ENCODE measurements around the gene PILRA. TPM values are rescaled to one million over a fixed set of nuclear protein-coding genes. Genes with fewer than 3 reads are reported as not detected.

Gene PILRA
- polyA plus RNA-seq, 1 donor (not counting 4 experiments of a cell fraction or from before 2014, with no cell fraction given), result 0.33 TPM

DNA sequence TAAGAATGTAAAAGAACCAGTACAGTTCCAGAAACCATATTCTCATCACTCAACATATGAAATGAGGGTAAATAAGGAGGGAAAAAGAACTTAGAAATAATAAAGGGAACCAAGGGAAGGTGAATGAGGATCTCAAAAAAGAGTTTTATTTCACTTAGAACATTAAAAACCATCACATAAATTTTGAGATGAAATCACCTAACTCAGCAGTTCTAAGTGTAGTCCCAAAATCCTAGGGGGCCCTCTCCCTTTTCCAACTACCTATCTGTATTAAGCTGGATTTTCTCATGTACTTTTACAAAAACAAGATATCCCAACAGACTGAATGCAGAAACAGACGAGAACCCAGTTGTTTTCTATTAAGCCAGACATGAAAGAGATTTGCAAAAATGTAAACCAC, 52.1 kb downstream of the PILRA start:
- H3K4me2 ChIP-seq (ENCODE audit: control insufficient read depth, extremely low read depth, insufficient read depth, low read depth, low read length), result no peak overlapping the region
- no peaks in the 10 kb centered on the region for H3K9me1 ChIP-seq (ENCODE audit: control insufficient read depth, extremely low read depth, insufficient read depth, low read length)
- dilution Hi-C loops (cut with MboI; ENCODE audit: extremely low pct_ligation_motif_present, low sequenced_read_pairs), result no loop called here
- H3K79me2 ChIP-seq (ENCODE audit: control insufficient read depth, insufficient read depth, low read length), result peaks cover 2% of the 10 kb centered on the region
- peaks cover 4% of the 10 kb centered on the region for H3K4me1 ChIP-seq (ENCODE audit: control insufficient read depth, extremely low read depth, insufficient read depth, low read length)
- no peaks in the 10 kb centered on the region for H3K9me3 ChIP-seq (ENCODE audit: control insufficient read depth, low read depth, low read length)
- FAIRE-seq (no peak), DNase-seq (ENCODE audit: low read depth, low spot score) (no peak)
- no peak overlapping the region for H3K4me3 ChIP-seq (ENCODE audit: control insufficient read depth in 2 of 3, extremely low read depth in 1 of 3, insufficient read depth in 2 of 3, low read depth in 1 of 3, low read length in 3 of 3)
- TF ChIP-seq EZH2 (IDR thresholded peaks at IDR 0.05; ENCODE audit: low read length), result no peak
- TF ChIP-seq, protein P1, sequence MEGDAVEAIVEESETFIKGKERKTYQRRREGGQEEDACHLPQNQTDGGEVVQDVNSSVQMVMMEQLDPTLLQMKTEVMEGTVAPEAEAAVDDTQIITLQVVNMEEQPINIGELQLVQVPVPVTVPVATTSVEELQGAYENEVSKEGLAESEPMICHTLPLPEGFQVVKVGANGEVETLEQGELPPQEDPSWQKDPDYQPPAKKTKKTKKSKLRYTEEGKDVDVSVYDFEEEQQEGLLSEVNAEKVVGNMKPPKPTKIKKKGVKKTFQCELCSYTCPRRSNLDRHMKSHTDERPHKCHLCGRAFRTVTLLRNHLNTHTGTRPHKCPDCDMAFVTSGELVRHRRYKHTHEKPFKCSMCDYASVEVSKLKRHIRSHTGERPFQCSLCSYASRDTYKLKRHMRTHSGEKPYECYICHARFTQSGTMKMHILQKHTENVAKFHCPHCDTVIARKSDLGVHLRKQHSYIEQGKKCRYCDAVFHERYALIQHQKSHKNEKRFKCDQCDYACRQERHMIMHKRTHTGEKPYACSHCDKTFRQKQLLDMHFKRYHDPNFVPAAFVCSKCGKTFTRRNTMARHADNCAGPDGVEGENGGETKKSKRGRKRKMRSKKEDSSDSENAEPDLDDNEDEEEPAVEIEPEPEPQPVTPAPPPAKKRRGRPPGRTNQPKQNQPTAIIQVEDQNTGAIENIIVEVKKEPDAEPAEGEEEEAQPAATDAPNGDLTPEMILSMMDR (optimal IDR thresholded peaks at IDR 0.05 in 1 of 3, IDR thresholded peaks at IDR 0.05 in 1 of 3, conservative IDR thresholded peaks at IDR 0.05 in 1 of 3; ENCODE audit: extremely low read depth in 1 of 3, insufficient read depth in 2 of 3, low read length in 3 of 3), result no peak
- H3K9ac ChIP-seq (ENCODE audit: control insufficient read depth, extremely low read depth, insufficient read depth, low read length), result no peak overlapping the region
- H4K20me1 ChIP-seq (ENCODE audit: control insufficient read depth, extremely low read depth, insufficient read depth, low read length), result no peaks in the 10 kb centered on the region
- H2AFZ ChIP-seq (ENCODE audit: control insufficient read depth, low read length), result no peak overlapping the region
- no peak overlapping the region for H3K27ac ChIP-seq (ENCODE audit: control insufficient read depth, insufficient read depth, low read length)
- no peaks in the 10 kb centered on the region for H3K27me3 ChIP-seq (ENCODE audit: control insufficient read depth, extremely low read depth, insufficient read depth, low read length)
- no peaks in the 10 kb centered on the region for H3K36me3 ChIP-seq (ENCODE audit: control insufficient read depth in 2 of 2, extremely low read depth in 1 of 2, insufficient read depth in 2 of 2, low read length in 2 of 2)

DNA sequence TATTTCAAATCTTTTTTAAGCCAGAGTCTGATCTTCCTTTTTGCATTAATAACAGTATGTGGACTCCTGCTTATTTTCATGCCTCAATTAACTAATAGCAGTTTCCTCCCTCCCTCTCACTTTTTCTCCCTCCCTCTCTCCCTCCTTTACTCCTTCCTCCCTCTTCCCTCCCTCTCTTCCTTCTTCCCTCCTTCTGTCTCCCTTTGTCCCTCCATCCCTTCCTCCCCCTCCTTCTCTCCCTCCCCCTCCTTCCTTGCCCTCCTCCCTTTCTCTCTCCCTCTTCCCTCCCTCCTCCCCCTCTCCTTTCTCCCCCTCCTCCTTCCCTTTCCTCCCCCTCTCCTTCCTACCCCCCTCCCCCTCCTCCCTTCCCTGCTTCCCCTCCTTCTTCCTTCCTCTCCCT, 53.2 kb downstream of the PILRA start:
- Histone ChIP-seq H3K4me3 (ENCODE audit: control insufficient read depth in 2 of 3, extremely low read depth in 1 of 3, insufficient read depth in 2 of 3, low read depth in 1 of 3, low read length in 3 of 3) (no peak overlapping the region), H2AFZ (ENCODE audit: control insufficient read depth, low read length) (no peak overlapping the region), H3K9me1 (ENCODE audit: control insufficient read depth, extremely low read depth, insufficient read depth, low read length) (peaks cover under 1% of the 10 kb centered on the region), H3K4me1 (ENCODE audit: control insufficient read depth, extremely low read depth, insufficient read depth, low read length) (peaks cover 15% of the 10 kb centered on the region), H3K27ac (ENCODE audit: control insufficient read depth, insufficient read depth, low read length) (no peak overlapping the region), H3K9ac (ENCODE audit: control insufficient read depth, extremely low read depth, insufficient read depth, low read length) (no peak overlapping the region), H3K27me3 (ENCODE audit: control insufficient read depth, extremely low read depth, insufficient read depth, low read length) (no peaks in the 10 kb centered on the region), H3K79me2 (ENCODE audit: control insufficient read depth, insufficient read depth, low read length) (peaks cover 14% of the 10 kb centered on the region), H3K9me3 (ENCODE audit: control insufficient read depth, low read depth, low read length) (no peaks in the 10 kb centered on the region), H3K36me3 (ENCODE audit: control insufficient read depth in 2 of 2, extremely low read depth in 1 of 2, insufficient read depth in 2 of 2, low read length in 2 of 2) (peaks cover 2 to 7% of the 10 kb centered on the region in 2 experiments), H3K4me2 (ENCODE audit: control insufficient read depth, extremely low read depth, insufficient read depth, low read depth, low read length) (no peak overlapping the region), H4K20me1 (ENCODE audit: control insufficient read depth, extremely low read depth, insufficient read depth, low read length) (peaks cover under 1% of the 10 kb centered on the region)
- dilution Hi-C loops (cut with MboI; ENCODE audit: extremely low pct_ligation_motif_present, low sequenced_read_pairs), result no loop called here
- no peak for DNase-seq (ENCODE audit: low read depth, low spot score)
- FAIRE-seq, result no peak
- no peak for TF ChIP-seq EZH2 (IDR thresholded peaks at IDR 0.05; ENCODE audit: low read length)
- TF ChIP-seq, protein P1 (optimal IDR thresholded peaks at IDR 0.05 in 1 of 3, IDR thresholded peaks at IDR 0.05 in 1 of 3, conservative IDR thresholded peaks at IDR 0.05 in 1 of 3; ENCODE audit: extremely low read depth in 1 of 3, insufficient read depth in 2 of 3, low read length in 3 of 3), result no peak

Data from keratinocyte (primary cell).